H1 (cell line): Measurements from ENCODE around the gene HIVEP3. TPM values are rescaled to one million over a fixed set of nuclear protein-coding genes. Genes with fewer than 3 reads are reported as not detected.

Experiments used
- CTCF ChIA-PET: fragments of 300-600 bp; sonication (Branson Sonifier 250); formaldehyde crosslinking; loops from one replicate; lab custom pipeline; 2021; ENCODE audit not compliant: partially characterized antibody; lab: Charles Lee
- POLR2A ChIA-PET: fragments of 300-600 bp; sonication (Branson Sonifier 250); formaldehyde crosslinking; loops from one replicate; lab custom pipeline; 2021; ENCODE audit warnings: inconsistent platforms; ENCODE audit not compliant: partially characterized antibody; lab: Charles Lee
- DNase-seq, 2 experiments: peaks; one replicate each; pipeline versions ENCODE4 v3.0.0 to v3.0.0-alpha.2; 2010 to 2022; ENCODE audit warnings: low spot score in 2 of 2, low read depth in 1 of 2, mixed read lengths in 1 of 2
- FAIRE-seq: peaks from 2 replicates; lab custom pipeline; 2011; peaks lifted over from hg19 to GRCh38; lab: Jason Lieb, UNC
- H2AFZ ChIP-seq: 2 replicates; pipeline ENCODE4 v1.8.1; 2012; ENCODE audit warnings: low read length, inconsistent platforms
- H2AK5ac ChIP-seq: 2 replicates; pipeline ENCODE4 v1.6.1; 2013; ENCODE audit warnings: low read depth, low read length
- H2BK120ac ChIP-seq: replicated peaks from 2 replicates; pipeline ENCODE3; 2013; ENCODE audit warnings: low read depth, low read length, inconsistent platforms
- H2BK12ac ChIP-seq: 2 replicates; pipeline ENCODE4 v1.6.1; 2013; ENCODE audit warnings: low read depth, low read length
- H2BK15ac ChIP-seq: 2 replicates; pipeline ENCODE4 v1.6.1; 2013; ENCODE audit warnings: low read length
- H2BK20ac ChIP-seq: 2 replicates; pipeline ENCODE4 v1.6.1; 2013; ENCODE audit warnings: low read length
- H2BK5ac ChIP-seq: 2 replicates; pipeline ENCODE4 v1.6.1; 2013; ENCODE audit warnings: low read depth, low read length
- H3K14ac ChIP-seq: 2 replicates; pipeline ENCODE4 v1.6.1; 2013; ENCODE audit warnings: inconsistent platforms; ENCODE audit not compliant: insufficient read length
- H3K18ac ChIP-seq: 2 replicates; pipeline ENCODE4 v1.6.1; 2013; ENCODE audit warnings: low read length; ENCODE audit errors: extremely low read depth
- H3K23ac ChIP-seq: 2 replicates; pipeline ENCODE4 v1.6.1; 2013; ENCODE audit warnings: inconsistent platforms; ENCODE audit not compliant: insufficient read length
- H3K23me2 ChIP-seq: 2 replicates; pipeline ENCODE4 v1.6.1; 2013; ENCODE audit warnings: low read depth, low read length
- H3K27ac ChIP-seq: 2 replicates; pipeline ENCODE4 v1.6.1; 2011; ENCODE audit warnings: low read depth, low read length, inconsistent platforms
- H3K27me3 ChIP-seq, 4 experiments: replicated peaks in 1 of 4; 1 replicate in 1 of 4; 2 replicates in 3 of 4; pipeline versions ENCODE4 v1.6.1 to v1.8.1; 2011 to 2013; ENCODE audit warnings: low read length in 3 of 4, mild to moderate bottlenecking in 3 of 4, inconsistent platforms in 2 of 4, mixed read lengths in 2 of 4, moderate library complexity in 1 of 4; ENCODE audit not compliant: control insufficient read depth in 3 of 4, insufficient read depth in 3 of 4; ENCODE audit errors: extremely low read depth in 1 of 4
- H3K36me3 ChIP-seq, 4 experiments: 2 replicates each; pipeline versions ENCODE4 v1.6.1 to v1.8.1; 2011 to 2013; ENCODE audit warnings: mild to moderate bottlenecking in 4 of 4, low read length in 3 of 4, moderate library complexity in 2 of 4, control low read depth in 1 of 4, inconsistent platforms in 1 of 4; ENCODE audit not compliant: insufficient read depth in 4 of 4, control insufficient read depth in 2 of 4
- H3K4ac ChIP-seq: replicated peaks from 2 replicates; pipeline ENCODE3; 2013; ENCODE audit warnings: low read length, low read depth, mixed read lengths, inconsistent platforms; ENCODE audit not compliant: insufficient read length
- H3K4me1 ChIP-seq, 4 experiments: replicated peaks in 1 of 4; 1 replicate in 1 of 4; 2 replicates in 3 of 4; pipeline versions ENCODE4 v1.6.1 to v1.8.1; 2011 to 2013; ENCODE audit warnings: low read length in 3 of 4, inconsistent platforms in 2 of 4, mixed read lengths in 1 of 4; ENCODE audit not compliant: insufficient read depth in 4 of 4, control insufficient read depth in 3 of 4
- H3K4me2 ChIP-seq, 2 experiments: 2 replicates each; pipeline versions ENCODE4 v1.6.1 to v1.8.1; 2011 to 2013; ENCODE audit warnings: low read depth in 2 of 2, low read length in 2 of 2, control low read depth in 1 of 2, inconsistent platforms in 1 of 2, mild to moderate bottlenecking in 1 of 2; ENCODE audit not compliant: insufficient read depth in 1 of 2
- H3K4me3 ChIP-seq, 4 experiments: fragments of 200-600, 300-600 bp in 1 of 4; sonication (generic), shearing (Covaris generic), sonication (Bioruptor Twin) in 1 of 4; 2 replicates each; pipeline versions ENCODE4 v1.5.1 to v1.8.1; 2011 to 2016; ENCODE audit warnings: low read length in 4 of 4, low read depth in 3 of 4, control low read depth in 2 of 4, inconsistent platforms in 2 of 4, mild to moderate bottlenecking in 2 of 4, mixed read lengths in 1 of 4, moderate library complexity in 1 of 4; ENCODE audit not compliant: insufficient read depth in 2 of 4; ENCODE audit errors: extremely low read depth in 1 of 4
- H3K56ac ChIP-seq: replicated peaks from 2 replicates; pipeline ENCODE3; 2013; ENCODE audit warnings: low read depth, mild to moderate bottlenecking, mixed read lengths, low read length, inconsistent platforms; ENCODE audit not compliant: insufficient read length
- H3K79me1 ChIP-seq: 2 replicates; pipeline ENCODE4 v1.6.1; 2013; ENCODE audit warnings: low read depth, low read length, control low read depth
- H3K79me2 ChIP-seq, 2 experiments: 2 replicates each; pipeline versions ENCODE4 v1.6.1 to v1.8.1; 2012 to 2013; ENCODE audit warnings: low read length in 2 of 2, mild to moderate bottlenecking in 2 of 2, inconsistent platforms in 1 of 2; ENCODE audit not compliant: insufficient read depth in 2 of 2, control insufficient read depth in 1 of 2
- H3K9ac ChIP-seq, 4 experiments: replicated peaks in 1 of 4; 1 replicate in 1 of 4; 2 replicates in 3 of 4; pipeline versions ENCODE4 v1.6.1 to v1.8.1; 2011 to 2013; ENCODE audit warnings: low read depth in 3 of 4, low read length in 3 of 4, control low read depth in 2 of 4, mild to moderate bottlenecking in 2 of 4, moderate library complexity in 2 of 4, inconsistent platforms in 1 of 4; ENCODE audit errors: extremely low read depth in 1 of 4
- H3K9me3 ChIP-seq, 2 experiments: 2 replicates each; pipeline versions ENCODE4 v1.6.1 to v1.8.1; 2012 to 2013; ENCODE audit warnings: mild to moderate bottlenecking in 2 of 2, moderate library complexity in 2 of 2, control low read depth in 1 of 2, inconsistent platforms in 1 of 2, low read depth in 1 of 2, low read length in 1 of 2, mixed read lengths in 1 of 2; ENCODE audit not compliant: insufficient read depth in 2 of 2
- H4K20me1 ChIP-seq, 2 experiments: replicated peaks in 1 of 2; 2 replicates each; pipeline versions ENCODE3 to v1.8.1; 2011 to 2013; ENCODE audit warnings: inconsistent platforms in 2 of 2, low read length in 2 of 2, mild to moderate bottlenecking in 1 of 2; ENCODE audit not compliant: insufficient read depth in 2 of 2, control insufficient read depth in 1 of 2
- H4K5ac ChIP-seq: 2 replicates; pipeline ENCODE4 v1.6.1; 2013; ENCODE audit warnings: low read length, low read depth, mixed read lengths, inconsistent platforms; ENCODE audit not compliant: insufficient read length
- H4K8ac ChIP-seq: 2 replicates; pipeline ENCODE4 v1.8.0; 2013; ENCODE audit warnings: mild to moderate bottlenecking, moderate library complexity, low read length, inconsistent platforms; ENCODE audit not compliant: insufficient read depth; ENCODE audit errors: extremely low read depth
- H4K91ac ChIP-seq: replicated peaks from 2 replicates; pipeline ENCODE3; 2013; ENCODE audit warnings: low read length, mixed read lengths, inconsistent platforms; ENCODE audit not compliant: insufficient read length
- EZH2 ChIP-seq: fragments of 200-600 bp; sonication (generic); IDR thresholded peaks from 2 replicates; pipeline ENCODE4 v1.7.1; 2012; ENCODE audit warnings: low read depth, mild to moderate bottlenecking, moderate library complexity, low read length, inconsistent platforms; ENCODE audit not compliant: severe bottlenecking
- SUZ12 ChIP-seq: fragments of 200-600 bp; sonication (generic); IDR thresholded peaks from 2 replicates; pipeline ENCODE4 v1.6.1; 2012; ENCODE audit warnings: mild to moderate bottlenecking, inconsistent platforms, low read length, moderate library complexity, mixed read lengths
- WGBS, 2 experiments: shearing (Covaris generic) in 1 of 2; methylation state at CpG; one replicate each; pipeline versions ENCODE4 v1.1.6 to v1.1.7; 2013 to 2015; ENCODE audit warnings: low lambda C conversion rate in 2 of 2, mixed read lengths in 2 of 2, inconsistent platforms in 1 of 2, low coverage in 1 of 2, missing lambda C conversion rate in 1 of 2; ENCODE audit not compliant: insufficient replicate concordance in 2 of 2, insufficient coverage in 1 of 2, insufficient read length in 1 of 2; ENCODE audit errors: extremely low coverage in 1 of 2, missing lambda C conversion rate in 1 of 2; 5-methylcytosine and 5-hydroxymethylcytosine counted together
- polyA plus RNA-seq, 7 experiments: library from polyadenylated mRNA; depleted of rRNA in 3 of 7; stranded (reverse) in 5 of 7; unstranded in 2 of 7; fragments of >200 nt in 5 of 7; fragments of 200-250 nt in 2 of 7; gene quantifications; 1 replicate in 5 of 7; 2 replicates in 1 of 7; 4 replicates in 1 of 7; pipeline versions ENCODE4 v1.2.1 to v1.2.3, GENCODE V29; 2011 to 2013; ENCODE audit warnings: missing spikeins in 2 of 7, mixed read lengths in 2 of 7
- total RNA-seq: library from RNA; stranded (reverse); fragmentation: NEBNext Ultra II Directional; extraction: Animal tissue kit (Norgen Biotek cat#: 25700); gene quantifications from 2 replicates; pipeline ENCODE4 v1.2.1, GENCODE V29; 2021

HIVEP3 gene
- total and polyA plus RNA-seq, 2 of the 8 experiments (the other 6 are each of a cell fraction or from before 2014, with no cell fraction given): 0.24 to 0.69 TPM

GRCh38 chr1:41560931-41561330, 357.8 kb downstream of the HIVEP3 start:
- TF ChIP-seq SUZ12 (no peak), EZH2 (no peak)
- TF ChIP-seq, all 59 proteins: peak for 0
- Histone ChIP-seq H4K91ac (no peak overlapping the region), H3K14ac (no peak overlapping the region), H3K27ac (no peak overlapping the region), H2AK5ac (no peak overlapping the region), H4K5ac (no peak overlapping the region), H3K4me1 (no peaks in the 10 kb centered on the region), H2BK5ac (no peak overlapping the region), H3K27me3 (no peaks in the 10 kb centered on the region; a peak in 3 of 7 replicates), H3K18ac (no peak overlapping the region), H2BK12ac (no peak overlapping the region), H3K4ac (no peak overlapping the region), H3K36me3 (no peaks in the 10 kb centered on the region), H3K23ac (no peak overlapping the region), H4K8ac (no peak overlapping the region), H3K4me3 (no peak overlapping the region), H2BK120ac (no peak overlapping the region), H3K9me3 (no peaks in the 10 kb centered on the region), H3K9ac (no peak overlapping the region), H3K56ac (no peak overlapping the region), H3K23me2 (no peaks in the 10 kb centered on the region), H2AFZ (no peak overlapping the region), H2BK15ac (no peak overlapping the region), H2BK20ac (no peak overlapping the region), H3K79me2 (no peaks in the 10 kb centered on the region), H3K4me2 (no peak overlapping the region), H3K79me1 (no peaks in the 10 kb centered on the region), H4K20me1 (no peaks in the 10 kb centered on the region)
- ChIA-PET POLR2A (no interaction called here), CTCF (interaction anchor here (0.6 to 1.6 kb wide), 4 partner anchors 13 to 48 kb away, joined by 4 to 10 read pairs (median 6); no protein-coding TSS in a partner anchor)
- 100% methylated on average over 1 of the region's 1 CpG; no CpG with 5 or more reads in 1 of the 2 experiments for WGBS, 2 experiments
- FAIRE-seq: no peak
- no peak for DNase-seq
